GM08714 (cell line): ENCODE results near the gene TMCC1.

Experiments used
- H3K4me3 ChIP-seq: fragments of 200-500 bp; sonication (Bioruptor generic); 2 replicates; pipeline ENCODE4 v1.5.1; 2014; ENCODE audit warnings: mild to moderate bottlenecking, low read length, inconsistent platforms
- ZNF274 ChIP-seq: IDR thresholded peaks from 2 replicates; pipeline ENCODE4 v1.6.1; 2012; ENCODE audit warnings: mild to moderate bottlenecking, low read depth, low read length

TMCC1 gene

GRCh38 chr3:129665024-129665768, 228.3 kb downstream of the TMCC1 start:
- no peak for TF ChIP-seq ZNF274
- no peak overlapping the region for H3K4me3 ChIP-seq

- no peak for TF ChIP-seq ZNF274
- no peak overlapping the region for H3K4me3 ChIP-seq
Measured at GRCh38 chr3:129663930-129664646, 229.4 kb downstream of the TMCC1 start.

- no peak for TF ChIP-seq ZNF274
- no peak overlapping the region for H3K4me3 ChIP-seq
Measured at GRCh38 chr3:129663045-129663446, 230.5 kb downstream of the TMCC1 start.

GRCh38 chr3:129662191-129662608, 231.3 kb downstream of the TMCC1 start:
- H3K4me3 ChIP-seq, result no peak overlapping the region
- TF ChIP-seq ZNF274, result no peak

DNA sequence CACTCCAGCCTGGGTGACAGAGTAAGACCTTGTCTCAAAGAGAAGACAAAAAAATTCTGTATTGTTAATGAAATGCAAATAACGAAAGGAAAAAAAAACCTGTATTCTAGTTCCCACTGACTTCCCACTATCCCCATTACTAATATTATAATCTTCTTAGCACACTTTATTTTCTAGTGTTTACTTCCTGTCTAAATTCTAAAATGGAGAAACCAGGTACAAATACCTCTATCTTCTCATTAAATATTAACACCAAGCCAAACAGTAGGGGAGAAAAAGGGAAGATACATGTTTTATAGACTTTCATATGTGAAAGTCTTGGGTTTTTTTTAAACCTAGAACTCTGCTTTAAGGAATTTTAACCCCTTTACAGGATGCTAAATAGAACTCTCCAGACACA, 231.7 kb downstream of the TMCC1 start:
- peak overlapping the region; percentile 19; the same call in 1 of the 2 replicates for H3K4me3 ChIP-seq
- TF ChIP-seq ZNF274, result no peak

DNA sequence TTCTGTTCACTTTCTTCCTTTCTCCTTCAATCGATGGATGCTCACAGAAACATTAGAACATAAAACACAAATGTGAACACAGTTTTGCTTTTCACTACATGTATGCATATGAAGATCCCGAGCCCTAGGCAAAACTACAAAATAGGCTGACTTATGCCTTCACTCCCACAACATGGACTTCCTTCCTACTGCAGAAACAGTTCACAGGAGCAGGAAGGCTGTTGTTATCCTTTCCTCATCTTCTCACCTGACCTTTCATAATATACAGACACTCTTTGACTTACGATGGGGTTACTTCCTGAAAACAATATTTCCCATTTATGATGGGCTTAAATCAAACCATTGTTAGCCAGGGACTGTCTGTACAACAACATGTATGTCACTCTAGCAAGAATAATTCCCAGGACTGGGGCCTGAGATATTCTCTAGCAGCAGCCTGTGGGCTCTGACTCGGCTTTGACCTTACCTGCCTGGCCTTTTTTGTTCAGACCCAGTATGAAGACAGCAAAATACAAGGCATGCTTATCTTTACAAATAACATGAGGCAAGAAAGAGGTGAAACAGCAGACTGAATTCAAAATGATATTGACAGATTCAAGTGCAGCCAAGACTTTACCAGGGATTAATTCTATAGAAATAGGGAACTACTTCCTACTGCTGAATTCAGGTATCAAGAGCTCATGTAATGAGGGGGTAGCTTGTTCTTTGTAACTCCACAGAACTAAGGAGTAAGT, 235.2 kb downstream of the TMCC1 start:
- H3K4me3 ChIP-seq, result no peak overlapping the region
- no peak for TF ChIP-seq ZNF274

DNA sequence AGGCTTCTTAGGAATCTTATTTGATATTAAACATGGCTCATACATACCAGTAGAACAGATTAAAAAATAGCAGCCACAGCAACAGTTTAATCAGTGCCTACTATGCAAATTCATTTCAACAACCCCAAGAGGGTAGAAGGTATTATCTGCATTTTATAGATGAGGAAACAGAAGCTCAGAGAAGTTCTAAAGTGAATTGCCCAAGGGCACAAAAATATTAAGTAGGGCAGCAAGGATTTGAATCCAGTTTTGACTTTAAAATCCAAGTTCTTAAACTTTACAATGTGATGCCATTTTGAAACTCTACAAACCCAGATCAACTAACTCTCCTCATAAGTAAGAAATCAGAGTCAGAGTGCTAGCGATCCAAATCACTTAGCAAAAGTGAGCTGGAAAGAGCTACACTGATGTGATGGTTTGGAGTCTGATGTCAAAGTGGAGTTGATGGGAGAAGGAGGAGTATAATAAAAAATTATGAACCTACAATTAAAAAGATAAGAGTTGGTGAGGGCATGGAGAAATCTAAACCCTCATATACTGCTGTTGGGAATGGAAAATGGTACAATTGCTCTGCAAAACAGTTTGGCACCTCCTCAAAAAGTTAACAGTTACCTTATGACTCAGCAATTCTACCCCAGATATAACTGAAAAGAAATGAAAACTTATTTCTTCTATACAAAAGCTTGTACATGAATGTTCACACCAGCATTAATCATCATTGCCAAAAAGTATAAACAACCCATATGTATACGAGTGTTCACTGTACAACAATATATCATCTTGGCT, 236.1 kb downstream of the TMCC1 start:
- no peak overlapping the region for H3K4me3 ChIP-seq
- TF ChIP-seq ZNF274, result no peak

DNA sequence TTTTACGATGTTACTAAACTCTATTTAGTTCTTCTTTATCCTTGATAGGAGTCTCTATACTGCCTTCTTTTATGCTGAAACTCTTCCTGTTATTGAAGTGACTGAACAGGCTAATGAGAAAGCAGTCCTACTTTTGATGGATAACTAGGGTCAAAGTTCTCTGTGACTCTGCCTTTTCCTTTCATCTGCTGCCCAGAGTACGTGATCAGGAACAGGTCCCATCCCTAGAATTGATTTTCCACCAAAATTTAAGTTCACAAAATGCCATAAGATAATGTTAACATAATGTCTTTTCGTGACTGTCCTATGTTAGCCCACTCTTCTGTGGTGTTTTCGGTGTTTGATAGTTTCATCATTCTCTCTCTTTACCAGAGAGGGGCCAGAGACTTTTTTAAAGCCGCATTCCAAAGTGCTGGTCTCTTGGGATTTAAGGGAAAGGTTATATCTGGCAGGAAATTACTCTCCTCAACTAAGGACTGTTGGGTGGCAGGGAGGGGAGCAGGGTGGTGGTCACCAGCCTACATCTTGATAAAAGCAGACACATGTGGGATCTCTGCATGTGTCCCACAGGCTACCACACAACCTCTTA, 236.8 kb downstream of the TMCC1 start:
- no peak for TF ChIP-seq ZNF274
- H3K4me3 ChIP-seq, result no peak overlapping the region

- no peak overlapping the region for H3K4me3 ChIP-seq
- TF ChIP-seq ZNF274, result no peak
Measured at GRCh38 chr3:129655291-129655700, 238.2 kb downstream of the TMCC1 start.

DNA sequence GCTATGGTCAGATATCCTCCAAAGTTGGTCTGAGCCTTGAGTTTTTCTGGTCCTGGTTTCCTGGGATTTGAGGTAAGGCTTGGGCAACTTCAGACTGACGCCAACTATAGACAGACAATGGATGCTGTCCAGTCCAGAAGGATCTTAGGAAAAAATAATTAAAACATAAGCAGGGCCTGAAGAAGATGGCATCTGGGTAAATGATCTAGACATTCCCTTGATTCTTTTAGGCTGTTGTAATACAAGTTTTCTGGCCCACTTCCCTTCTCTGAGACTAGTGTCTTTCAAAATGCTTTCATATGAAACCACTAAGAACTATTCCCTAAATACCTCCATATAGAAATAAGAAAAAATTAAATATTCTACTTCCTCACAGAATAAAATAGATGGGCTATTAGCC, 239.4 kb downstream of the TMCC1 start:
- no peak for TF ChIP-seq ZNF274

GRCh38 chr3:129653019-129653418, 240.5 kb downstream of the TMCC1 start:
- no peak overlapping the region for H3K4me3 ChIP-seq
- TF ChIP-seq ZNF274, result no peak

More for the DNA sequence above, 239.4 kb downstream of the TMCC1 start:
- no peak overlapping the region for H3K4me3 ChIP-seq

DNA sequence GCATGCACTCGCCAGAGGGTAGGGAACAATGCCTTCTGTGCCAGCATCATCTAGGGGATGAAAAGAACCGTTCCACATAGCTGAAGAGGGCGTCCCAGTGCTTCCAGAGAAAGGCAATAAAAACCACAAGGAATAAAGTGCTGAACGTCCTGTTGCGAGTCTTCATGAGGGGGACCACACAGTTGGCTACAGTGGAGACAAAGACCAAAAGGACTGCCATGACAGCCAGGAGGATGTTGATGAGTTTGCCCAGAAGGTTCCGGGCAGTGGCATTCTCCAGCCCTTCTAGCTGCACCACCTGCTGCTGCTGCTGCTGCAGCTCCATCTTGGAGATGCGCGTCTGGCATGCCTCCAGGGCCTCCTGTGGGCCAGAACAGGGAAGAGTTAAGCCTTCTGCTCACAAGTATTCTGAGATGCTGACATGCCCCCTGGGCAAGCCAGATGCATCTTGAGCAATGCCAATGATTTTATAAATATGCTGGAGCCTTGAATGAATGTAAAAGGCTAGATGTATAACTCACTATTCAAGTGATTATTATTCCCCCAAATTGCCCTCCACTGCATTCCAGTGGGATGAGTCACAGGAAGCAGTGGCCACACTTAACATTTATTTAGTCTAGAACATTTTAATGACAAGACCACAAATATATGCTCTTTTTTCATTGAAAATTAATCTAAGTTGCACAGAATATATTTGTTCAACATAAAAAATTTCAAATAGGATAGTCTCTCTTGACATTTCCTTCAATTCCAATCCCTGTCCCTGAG, 241.9 kb downstream of the TMCC1 start:
- TF ChIP-seq ZNF274, result no peak
- no peak overlapping the region for H3K4me3 ChIP-seq

DNA sequence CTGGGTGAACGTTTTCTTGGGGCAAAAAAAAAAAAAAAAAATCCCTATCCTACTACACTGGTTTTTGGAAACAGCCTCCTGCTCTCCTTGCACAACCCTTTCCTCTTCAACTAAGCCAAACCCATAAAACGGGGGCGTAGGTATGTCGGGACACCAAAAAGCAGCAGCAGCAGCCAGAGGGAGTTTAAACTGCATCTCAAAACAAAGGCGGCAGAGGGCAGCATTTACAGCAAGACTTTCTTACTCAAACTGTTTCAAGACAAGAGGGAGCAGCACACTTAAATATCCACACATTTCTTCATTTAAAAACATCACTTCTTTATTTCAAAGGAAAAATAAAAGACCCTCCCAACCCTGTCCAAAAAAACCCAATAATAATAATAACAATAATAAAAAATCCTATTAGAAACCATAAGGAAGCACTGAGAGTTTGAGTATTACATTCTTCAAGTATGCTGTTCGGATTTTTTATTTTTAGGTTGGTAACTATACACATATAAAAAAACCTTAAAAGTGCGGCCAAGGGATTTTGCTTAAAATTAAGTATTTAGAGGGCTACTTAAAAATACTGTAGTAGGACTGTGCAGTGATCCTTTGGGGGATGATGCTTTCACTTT, 243.1 kb downstream of the TMCC1 start:
- TF ChIP-seq ZNF274, result no peak
- H3K4me3 ChIP-seq, result no peak overlapping the region
